ENCODE data around the gene MCF2L. TPM values are rescaled to one million over a fixed set of nuclear protein-coding genes. Genes with fewer than 3 reads are reported as not detected.

MCF2L gene
- polyA plus RNA-seq, 1 donor from 2014 or later = 88.0 TPM

GRCh38 chr13:113073942-113074341 lies 104.9 kb downstream of the MCF2L start:
- H3K27ac ChIP-seq (ENCODE audit: low read length) = no peak overlapping the region

GRCh38 chr13:113074401-113074800 lies 105.4 kb downstream of the MCF2L start:
- H4K20me1 ChIP-seq (ENCODE audit: insufficient read depth) = no peaks in the 10 kb centered on the region
- no peak overlapping the region for H2AFZ ChIP-seq (ENCODE audit: low read depth, low read length)
- H3K27ac ChIP-seq (ENCODE audit: low read length) = no peak overlapping the region
- H3K9me3 ChIP-seq (ENCODE audit: low read length) = no peaks in the 10 kb centered on the region
- no peaks in the 10 kb centered on the region for H3F3A ChIP-seq (ENCODE audit: insufficient read depth, low read length, poor library complexity, severe bottlenecking)
- H3K9ac ChIP-seq (ENCODE audit: low read length) = no peak overlapping the region
- no peak overlapping the region for H3K4me3 ChIP-seq (ENCODE audit: low read length)
- no peaks in the 10 kb centered on the region for H3K27me3 ChIP-seq (ENCODE audit: insufficient read depth, low read depth, low read length)
- no peaks in the 10 kb centered on the region for H3K79me2 ChIP-seq (replicated peaks; ENCODE audit: insufficient read depth, low read length)
- no peak overlapping the region for H3K4me2 ChIP-seq (ENCODE audit: low read length)
- H3K9me2 ChIP-seq (ENCODE audit: insufficient read depth, low read length) = no peaks in the 10 kb centered on the region
- H3K36me3 ChIP-seq (ENCODE audit: insufficient read depth, low read length) = peaks cover 5% of the 10 kb centered on the region
- TF ChIP-seq SMC3 (conservative IDR thresholded peaks at IDR 0.05; ENCODE audit: poor library complexity) (no peak), RAD21 (conservative IDR thresholded peaks at IDR 0.05) (no peak), REST (IDR thresholded peaks at IDR 0.05; ENCODE audit: borderline replicate concordance) (no peak), EZH2 (IDR thresholded peaks at IDR 0.05; ENCODE audit: borderline replicate concordance, insufficient read depth, low read length, poor library complexity, severe bottlenecking) (no peak), POLR2AphosphoS5 (IDR thresholded peaks at IDR 0.05) (no peak), CTCF (IDR thresholded peaks at IDR 0.05; ENCODE audit: poor library complexity, severe bottlenecking) (no peak), EP300 (conservative IDR thresholded peaks at IDR 0.05; ENCODE audit: poor library complexity, severe bottlenecking) (no peak)

More at GRCh38 chr13:113073942-113074341, 104.9 kb downstream of the MCF2L start:
- Histone ChIP-seq H3K9me3 (ENCODE audit: low read length) (no peaks in the 10 kb centered on the region), H3K4me3 (ENCODE audit: low read length) (no peak overlapping the region), H4K20me1 (ENCODE audit: insufficient read depth) (no peaks in the 10 kb centered on the region), H3K4me2 (ENCODE audit: low read length) (no peak overlapping the region), H3K79me2 (replicated peaks; ENCODE audit: insufficient read depth, low read length) (no peaks in the 10 kb centered on the region), H3K27me3 (ENCODE audit: insufficient read depth, low read depth, low read length) (no peaks in the 10 kb centered on the region), H3K9ac (ENCODE audit: low read length) (no peak overlapping the region), H3K9me2 (ENCODE audit: insufficient read depth, low read length) (no peaks in the 10 kb centered on the region), H3K36me3 (ENCODE audit: insufficient read depth, low read length) (peaks cover 5% of the 10 kb centered on the region), H2AFZ (ENCODE audit: low read depth, low read length) (no peak overlapping the region), H3F3A (ENCODE audit: insufficient read depth, low read length, poor library complexity, severe bottlenecking) (no peaks in the 10 kb centered on the region)
- TF ChIP-seq EP300 (conservative IDR thresholded peaks at IDR 0.05; ENCODE audit: poor library complexity, severe bottlenecking) (no peak), CTCF (IDR thresholded peaks at IDR 0.05; ENCODE audit: poor library complexity, severe bottlenecking) (no peak), EZH2 (IDR thresholded peaks at IDR 0.05; ENCODE audit: borderline replicate concordance, insufficient read depth, low read length, poor library complexity, severe bottlenecking) (no peak), REST (IDR thresholded peaks at IDR 0.05; ENCODE audit: borderline replicate concordance) (no peak), RAD21 (conservative IDR thresholded peaks at IDR 0.05) (no peak), POLR2AphosphoS5 (IDR thresholded peaks at IDR 0.05) (no peak), MXI1 (conservative IDR thresholded peaks at IDR 0.05; ENCODE audit: poor library complexity, severe bottlenecking) (no peak), SMC3 (conservative IDR thresholded peaks at IDR 0.05; ENCODE audit: poor library complexity) (no peak)

Measured in neural cell (in vitro differentiated cells).